HEK293 (cell line): Measurements from ENCODE around the gene ITGB5.

Experiments
- CTCF ChIA-PET: fragments of 350-600 bp; formaldehyde crosslinking; extraction: SDS; loops from one replicate; lab custom pipeline; 2021; ENCODE audit warnings: antibody characterized with exemption; lab: Yijun Ruan, JAX
- POLR2A ChIA-PET: fragments of 300-600 bp; formaldehyde crosslinking; extraction: SDS; loops from one replicate; lab custom pipeline; 2020; ENCODE audit warnings: antibody characterized with exemption, inconsistent platforms; lab: Yijun Ruan, JAX
- H3K27ac ChIP-seq: fragments of 200-500 bp; sonication (Bioruptor generic); 2 replicates; pipeline ENCODE4 v1.5.1; 2014; ENCODE audit warnings: low read depth, low read length, control low read depth, inconsistent platforms; ENCODE audit errors: extremely low read depth
- H3K36me3 ChIP-seq, 2 experiments: fragments of 200-500 bp in 1 of 2; sonication (Bioruptor generic) in 1 of 2; 1 replicate in 1 of 2; 2 replicates in 1 of 2; pipeline ENCODE4 v1.5.1; 2014 to 2017; ENCODE audit warnings: inconsistent platforms in 2 of 2, low read length in 2 of 2; ENCODE audit not compliant: control insufficient read depth in 2 of 2, insufficient read depth in 1 of 2
- H3K4me1 ChIP-seq: fragments of 200-500 bp; sonication (Bioruptor generic); 2 replicates; pipeline ENCODE4 v1.5.1; 2014; ENCODE audit warnings: mild to moderate bottlenecking, low read length, inconsistent platforms; ENCODE audit not compliant: control insufficient read depth, insufficient read depth
- H3K4me3 ChIP-seq: 2 replicates; pipeline ENCODE4 v1.5.1; 2011; ENCODE audit warnings: low read depth, mild to moderate bottlenecking, control low read depth, low read length, moderate library complexity
- H3K9me3 ChIP-seq: fragments of 200-500 bp; sonication (Bioruptor generic); 2 replicates; pipeline ENCODE4 v1.5.1; 2014; ENCODE audit warnings: low read depth, low read length, inconsistent platforms; ENCODE audit not compliant: control insufficient read depth, insufficient read depth
- FEZF1 ChIP-seq: fragments of 450-650 bp; formaldehyde crosslinking; IDR thresholded peaks from 2 replicates; pipeline ENCODE4 v1.5.1; 2016; ENCODE audit warnings: missing biosample characterization, missing genetic modification characterization
- GFI1B ChIP-seq: fragments of 450-650 bp; formaldehyde crosslinking; IDR thresholded peaks from 2 replicates; pipeline ENCODE4 v1.5.1; 2016; ENCODE audit warnings: missing biosample characterization, missing genetic modification characterization
- KLF7 ChIP-seq: fragments of 450-650 bp; formaldehyde crosslinking; IDR thresholded peaks from 2 replicates; pipeline ENCODE4 v1.5.1; 2016; ENCODE audit warnings: missing biosample characterization, missing genetic modification characterization, borderline replicate concordance
- KLF8 ChIP-seq: fragments of 450-650 bp; formaldehyde crosslinking; IDR thresholded peaks from 2 replicates; pipeline ENCODE4 v1.5.1; 2016; ENCODE audit warnings: missing biosample characterization, missing genetic modification characterization
- KLF9 ChIP-seq: fragments of 450-650 bp; formaldehyde crosslinking; IDR thresholded peaks from 2 replicates; pipeline ENCODE4 v1.5.1; 2016; ENCODE audit warnings: missing biosample characterization, missing genetic modification characterization, low read depth
- OSR2 ChIP-seq: fragments of 450-650 bp; formaldehyde crosslinking; IDR thresholded peaks from 2 replicates; pipeline ENCODE4 v1.5.1; 2016; ENCODE audit warnings: missing biosample characterization, missing genetic modification characterization
- RBAK ChIP-seq: fragments of 450-650 bp; formaldehyde crosslinking; IDR thresholded peaks from 2 replicates; pipeline ENCODE4 v1.5.1; 2016; ENCODE audit warnings: missing biosample characterization, missing genetic modification characterization
- SCRT1 ChIP-seq: fragments of 450-650 bp; formaldehyde crosslinking; IDR thresholded peaks from 2 replicates; pipeline ENCODE4 v1.5.1; 2016; ENCODE audit warnings: missing biosample characterization, missing genetic modification characterization, borderline replicate concordance
- SP2 ChIP-seq: fragments of 450-650 bp; formaldehyde crosslinking; IDR thresholded peaks from 2 replicates; pipeline ENCODE4 v1.5.1; 2016; ENCODE audit warnings: missing biosample characterization, missing genetic modification characterization
- ZBTB17 ChIP-seq: fragments of 450-650 bp; formaldehyde crosslinking; IDR thresholded peaks from 2 replicates; pipeline ENCODE4 v1.5.1; 2016; ENCODE audit warnings: missing biosample characterization, missing genetic modification characterization
- ZBTB26 ChIP-seq: fragments of 450-650 bp; formaldehyde crosslinking; optimal IDR thresholded peaks from 2 replicates; pipeline ENCODE3; 2016; ENCODE audit warnings: missing biosample characterization, mild to moderate bottlenecking, missing genetic modification characterization
- ZEB2 ChIP-seq: fragments of 450-650 bp; formaldehyde crosslinking; IDR thresholded peaks from 2 replicates; pipeline ENCODE4 v1.5.1; 2016; ENCODE audit warnings: missing biosample characterization, missing genetic modification characterization
- ZFP3 ChIP-seq: fragments of 450-650 bp; formaldehyde crosslinking; IDR thresholded peaks from 2 replicates; pipeline ENCODE4 v1.5.1; 2016; ENCODE audit warnings: low read depth, missing biosample characterization, missing genetic modification characterization
- ZFP69B ChIP-seq: fragments of 450-650 bp; formaldehyde crosslinking; IDR thresholded peaks from 2 replicates; pipeline ENCODE4 v1.5.1; 2016; ENCODE audit warnings: missing biosample characterization, missing genetic modification characterization
- ZIC2 ChIP-seq: fragments of 450-650 bp; formaldehyde crosslinking; IDR thresholded peaks from 2 replicates; pipeline ENCODE4 v1.5.1; 2016; ENCODE audit warnings: missing biosample characterization, missing genetic modification characterization
- ZNF202 ChIP-seq: fragments of 450-650 bp; formaldehyde crosslinking; IDR thresholded peaks from 2 replicates; pipeline ENCODE4 v1.5.1; 2016; ENCODE audit warnings: missing biosample characterization, missing genetic modification characterization, borderline replicate concordance
- ZNF211 ChIP-seq: fragments of 450-650 bp; formaldehyde crosslinking; IDR thresholded peaks from 2 replicates; pipeline ENCODE4 v1.5.1; 2016; ENCODE audit warnings: low read depth, missing biosample characterization, missing genetic modification characterization
- ZNF23 ChIP-seq: fragments of 450-650 bp; formaldehyde crosslinking; IDR thresholded peaks from 2 replicates; pipeline ENCODE4 v1.5.1; 2016; ENCODE audit warnings: missing biosample characterization, missing genetic modification characterization, borderline replicate concordance
- ZNF266 ChIP-seq: fragments of 450-650 bp; formaldehyde crosslinking; IDR thresholded peaks from 2 replicates; pipeline ENCODE4 v1.5.1; 2016; ENCODE audit warnings: missing biosample characterization, missing genetic modification characterization, low read depth
- ZNF354C ChIP-seq: fragments of 450-650 bp; formaldehyde crosslinking; IDR thresholded peaks from 2 replicates; pipeline ENCODE4 v1.5.1; 2016; ENCODE audit warnings: missing biosample characterization, missing genetic modification characterization, low read depth, borderline replicate concordance
- ZNF768 ChIP-seq: fragments of 450-650 bp; formaldehyde crosslinking; IDR thresholded peaks from 2 replicates; pipeline ENCODE4 v1.5.1; 2018; ENCODE audit warnings: missing biosample characterization, mild to moderate bottlenecking, missing genetic modification characterization
- TF ChIP-seq, protein P1 (sequence below): fragments of 450-650 bp; IDR thresholded peaks from 2 replicates; pipeline ENCODE4 v1.5.1; 2018; ENCODE audit warnings: missing biosample characterization, mild to moderate bottlenecking, missing genetic modification characterization

Gene ITGB5

DNA sequence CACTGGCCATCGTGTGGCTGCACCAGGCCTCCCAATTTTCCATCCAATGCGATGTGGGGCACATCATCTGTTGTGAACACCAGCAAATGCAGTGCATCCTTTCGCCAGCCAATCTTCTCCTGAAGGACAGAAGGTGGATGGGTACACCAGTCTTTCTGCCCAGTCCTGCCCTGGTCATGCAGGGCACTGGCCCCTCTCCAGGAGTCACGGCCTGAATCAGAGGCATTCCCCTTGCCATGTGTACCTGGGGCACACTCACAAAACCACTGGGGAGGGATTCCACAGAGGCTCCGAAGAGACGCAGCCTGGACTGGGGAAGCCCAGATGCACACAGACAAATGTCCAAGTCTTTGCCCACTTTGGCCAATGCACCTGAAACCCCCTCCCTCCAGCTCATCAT, 65.8 kb downstream of the ITGB5 start (continued):
- no peak for TF ChIP-seq KLF8 (tag by site-specific recombination)
- no peak for TF ChIP-seq ZFP69B (tag by site-specific recombination)
- no peak for TF ChIP-seq ZNF23
- no peak for TF ChIP-seq ZBTB26 (tag by site-specific recombination)
- no peak for TF ChIP-seq ZNF266 (tag by site-specific recombination)
- no peak for TF ChIP-seq SCRT1 (tag by site-specific recombination)
- TF ChIP-seq GFI1B: no peak
- TF ChIP-seq ZIC2: no peak
- TF ChIP-seq RBAK: no peak
- TF ChIP-seq ZNF768 (tag by site-specific recombination): no peak

- no peak overlapping the region for H3K27ac ChIP-seq
- TF ChIP-seq ZNF354C (no peak), FEZF1 (tag by site-specific recombination) (no peak), ZFP3 (tag by site-specific recombination) (no peak)
- no peaks in the 10 kb centered on the region for H3K9me3 ChIP-seq
- H3K36me3 ChIP-seq: peaks cover 0 to 30% of the 10 kb centered on the region in 2 experiments; a peak in 1 of 3 replicates
- ChIA-PET CTCF (interaction anchor here (1.0 kb wide), 2 partner anchors 8 to 9 kb away, joined by 3 to 5 read pairs; no protein-coding TSS in a partner anchor), POLR2A (no interaction called here)
- H3K4me1 ChIP-seq: no peaks in the 10 kb centered on the region
- H3K4me3 ChIP-seq: no peak overlapping the region
Observed at GRCh38 chr3:124818398-124819091, 68.6 kb downstream of the ITGB5 start.

DNA sequence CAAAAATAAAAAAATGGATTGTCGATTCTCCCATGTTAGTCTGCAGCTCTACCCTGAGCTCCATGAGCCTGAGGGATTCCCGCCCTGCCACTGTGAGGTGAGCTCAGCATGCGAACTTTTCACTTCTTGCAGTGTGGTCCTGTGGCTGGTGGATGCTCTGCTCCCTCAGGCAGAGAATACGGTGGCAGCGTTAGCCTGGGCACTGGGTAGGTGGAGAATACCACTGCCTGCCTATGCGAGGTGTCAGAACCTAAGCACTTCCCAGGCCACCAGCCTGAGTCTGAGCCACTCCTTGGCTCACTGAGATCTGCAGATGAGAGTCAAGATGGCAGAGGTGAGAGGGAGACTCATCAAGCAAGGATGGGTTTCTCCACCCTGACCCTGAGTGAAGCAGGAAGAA, 70.1 kb downstream of the ITGB5 start:
- Histone ChIP-seq H3K36me3 (peaks cover 0 to 30% of the 10 kb centered on the region in 2 experiments; a peak in 1 of 3 replicates), H3K4me3 (no peak overlapping the region), H3K4me1 (no peaks in the 10 kb centered on the region), H3K27ac (no peak overlapping the region), H3K9me3 (no peaks in the 10 kb centered on the region)
- ChIA-PET CTCF (interaction anchor here (0.6 kb wide), 1 partner anchor 29 kb away, joined by 3 read pairs; no protein-coding TSS in a partner anchor), POLR2A (no interaction called here)
- TF ChIP-seq SP2: no peak
- TF ChIP-seq, protein P1, sequence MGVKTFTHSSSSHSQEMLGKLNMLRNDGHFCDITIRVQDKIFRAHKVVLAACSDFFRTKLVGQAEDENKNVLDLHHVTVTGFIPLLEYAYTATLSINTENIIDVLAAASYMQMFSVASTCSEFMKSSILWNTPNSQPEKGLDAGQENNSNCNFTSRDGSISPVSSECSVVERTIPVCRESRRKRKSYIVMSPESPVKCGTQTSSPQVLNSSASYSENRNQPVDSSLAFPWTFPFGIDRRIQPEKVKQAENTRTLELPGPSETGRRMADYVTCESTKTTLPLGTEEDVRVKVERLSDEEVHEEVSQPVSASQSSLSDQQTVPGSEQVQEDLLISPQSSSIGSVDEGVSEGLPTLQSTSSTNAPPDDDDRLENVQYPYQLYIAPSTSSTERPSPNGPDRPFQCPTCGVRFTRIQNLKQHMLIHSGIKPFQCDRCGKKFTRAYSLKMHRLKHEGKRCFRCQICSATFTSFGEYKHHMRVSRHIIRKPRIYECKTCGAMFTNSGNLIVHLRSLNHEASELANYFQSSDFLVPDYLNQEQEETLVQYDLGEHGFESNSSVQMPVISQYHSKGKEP: no peak
- no peak for TF ChIP-seq ZNF211 (tag by site-specific recombination)
- TF ChIP-seq ZEB2 (tag by site-specific recombination): no peak
- TF ChIP-seq OSR2 (tag by site-specific recombination): no peak
- TF ChIP-seq KLF7 (tag by site-specific recombination): no peak
- no peak for TF ChIP-seq KLF9 (tag by site-specific recombination)
- TF ChIP-seq ZNF202 (tag by site-specific recombination): no peak
- TF ChIP-seq ZBTB17 (tag by site-specific recombination): no peak
